HEK293 (cell line): ENCODE data around the gene RHPN2.
"Not testable (repeated sequence)": the region's sequence is repeated elsewhere in the genome, so short reads cannot be mapped to it uniquely, and the experiment has no call there.

Source experiments
- CTCF ChIA-PET: fragments of 350-600 bp; formaldehyde crosslinking; extraction: SDS; loops from one replicate; lab custom pipeline; 2021; ENCODE audit warnings: antibody characterized with exemption; lab: Yijun Ruan, JAX
- POLR2A ChIA-PET: fragments of 300-600 bp; formaldehyde crosslinking; extraction: SDS; loops from one replicate; lab custom pipeline; 2020; ENCODE audit warnings: antibody characterized with exemption, inconsistent platforms; lab: Yijun Ruan, JAX
- H3K27ac ChIP-seq: fragments of 200-500 bp; sonication (Bioruptor generic); 2 replicates; pipeline ENCODE4 v1.5.1; 2014; ENCODE audit warnings: low read depth, low read length, control low read depth, inconsistent platforms; ENCODE audit errors: extremely low read depth
- H3K36me3 ChIP-seq, 2 experiments: fragments of 200-500 bp in 1 of 2; sonication (Bioruptor generic) in 1 of 2; 1 replicate in 1 of 2; 2 replicates in 1 of 2; pipeline ENCODE4 v1.5.1; 2014 to 2017; ENCODE audit warnings: inconsistent platforms in 2 of 2, low read length in 2 of 2; ENCODE audit not compliant: control insufficient read depth in 2 of 2, insufficient read depth in 1 of 2
- H3K4me1 ChIP-seq: fragments of 200-500 bp; sonication (Bioruptor generic); 2 replicates; pipeline ENCODE4 v1.5.1; 2014; ENCODE audit warnings: mild to moderate bottlenecking, low read length, inconsistent platforms; ENCODE audit not compliant: control insufficient read depth, insufficient read depth
- H3K4me3 ChIP-seq: 2 replicates; pipeline ENCODE4 v1.5.1; 2011; ENCODE audit warnings: low read depth, mild to moderate bottlenecking, control low read depth, low read length, moderate library complexity
- H3K9me3 ChIP-seq: fragments of 200-500 bp; sonication (Bioruptor generic); 2 replicates; pipeline ENCODE4 v1.5.1; 2014; ENCODE audit warnings: low read depth, low read length, inconsistent platforms; ENCODE audit not compliant: control insufficient read depth, insufficient read depth
- BCL11A ChIP-seq: fragments of 450-650 bp; formaldehyde crosslinking; IDR thresholded peaks from 2 replicates; pipeline ENCODE4 v1.5.1; 2016; ENCODE audit warnings: low read depth, missing biosample characterization, missing genetic modification characterization
- GLIS1 ChIP-seq: fragments of 450-650 bp; formaldehyde crosslinking; IDR thresholded peaks from 2 replicates; pipeline ENCODE4 v1.5.1; 2016; ENCODE audit warnings: missing biosample characterization, missing genetic modification characterization
- KLF9 ChIP-seq: fragments of 450-650 bp; formaldehyde crosslinking; IDR thresholded peaks from 2 replicates; pipeline ENCODE4 v1.5.1; 2016; ENCODE audit warnings: missing biosample characterization, missing genetic modification characterization, low read depth
- OSR2 ChIP-seq: fragments of 450-650 bp; formaldehyde crosslinking; IDR thresholded peaks from 2 replicates; pipeline ENCODE4 v1.5.1; 2016; ENCODE audit warnings: missing biosample characterization, missing genetic modification characterization
- PRDM1 ChIP-seq: fragments of 450-650 bp; formaldehyde crosslinking; IDR thresholded peaks from 2 replicates; pipeline ENCODE4; 2016; ENCODE audit warnings: missing biosample characterization, missing genetic modification characterization
- PRDM6 ChIP-seq: fragments of 450-650 bp; formaldehyde crosslinking; IDR thresholded peaks from 2 replicates; pipeline ENCODE4 v1.5.1; 2017; ENCODE audit warnings: missing biosample characterization, missing genetic modification characterization
- SCRT1 ChIP-seq: fragments of 450-650 bp; formaldehyde crosslinking; IDR thresholded peaks from 2 replicates; pipeline ENCODE4 v1.5.1; 2016; ENCODE audit warnings: missing biosample characterization, missing genetic modification characterization, borderline replicate concordance
- ZFP69B ChIP-seq: fragments of 450-650 bp; formaldehyde crosslinking; IDR thresholded peaks from 2 replicates; pipeline ENCODE4 v1.5.1; 2016; ENCODE audit warnings: missing biosample characterization, missing genetic modification characterization
- ZIC2 ChIP-seq: fragments of 450-650 bp; formaldehyde crosslinking; IDR thresholded peaks from 2 replicates; pipeline ENCODE4 v1.5.1; 2016; ENCODE audit warnings: missing biosample characterization, missing genetic modification characterization
- ZNF132 ChIP-seq: fragments of 450-650 bp; formaldehyde crosslinking; IDR thresholded peaks from 2 replicates; pipeline ENCODE4 v1.5.1; 2017; ENCODE audit warnings: missing biosample characterization, missing genetic modification characterization, borderline replicate concordance
- ZNF155 ChIP-seq: fragments of 450-650 bp; formaldehyde crosslinking; IDR thresholded peaks from 2 replicates; pipeline ENCODE4 v1.5.1; 2016; ENCODE audit warnings: missing biosample characterization, missing genetic modification characterization
- ZNF169 ChIP-seq: fragments of 450-650 bp; formaldehyde crosslinking; IDR thresholded peaks from 2 replicates; pipeline ENCODE4 v1.5.1; 2016; ENCODE audit warnings: missing biosample characterization, missing genetic modification characterization
- ZNF214 ChIP-seq: fragments of 450-650 bp; formaldehyde crosslinking; IDR thresholded peaks from 2 replicates; pipeline ENCODE4 v1.5.1; 2017; ENCODE audit warnings: missing biosample characterization, mild to moderate bottlenecking, missing genetic modification characterization, borderline replicate concordance
- ZNF335 ChIP-seq: fragments of 450-650 bp; formaldehyde crosslinking; conservative IDR thresholded peaks from 2 replicates; pipeline ENCODE4 v1.5.1; 2016; ENCODE audit warnings: missing biosample characterization, missing genetic modification characterization
- ZNF423 ChIP-seq: fragments of 450-650 bp; formaldehyde crosslinking; IDR thresholded peaks from 2 replicates; pipeline ENCODE4 v1.5.1; 2016; ENCODE audit warnings: missing biosample characterization, missing genetic modification characterization
- ZNF518A ChIP-seq: fragments of 450-650 bp; formaldehyde crosslinking; conservative IDR thresholded peaks from 2 replicates; pipeline ENCODE4 v1.5.1; 2016; ENCODE audit warnings: low read depth, missing biosample characterization, missing genetic modification characterization
- ZNF548 ChIP-seq: fragments of 450-650 bp; formaldehyde crosslinking; IDR thresholded peaks from 2 replicates; pipeline ENCODE4 v1.5.1; 2016; ENCODE audit warnings: missing biosample characterization, missing genetic modification characterization
- ZNF561 ChIP-seq: fragments of 450-650 bp; IDR thresholded peaks from 2 replicates; pipeline ENCODE4 v1.5.1; 2018; ENCODE audit warnings: missing biosample characterization, missing genetic modification characterization, borderline replicate concordance
- ZNF600 ChIP-seq: fragments of 450-650 bp; formaldehyde crosslinking; IDR thresholded peaks from 2 replicates; pipeline ENCODE4 v1.5.1; 2016; ENCODE audit warnings: missing biosample characterization, missing genetic modification characterization
- ZSCAN30 ChIP-seq: fragments of 450-650 bp; IDR thresholded peaks from 2 replicates; pipeline ENCODE4 v1.5.1; 2018; ENCODE audit warnings: missing biosample characterization, mild to moderate bottlenecking, missing genetic modification characterization, moderate library complexity
- TF ChIP-seq, protein P1 (sequence below): fragments of 450-650 bp; formaldehyde crosslinking; IDR thresholded peaks from 2 replicates; pipeline ENCODE4 v1.5.1; 2017; ENCODE audit warnings: missing biosample characterization, missing genetic modification characterization
- TF ChIP-seq, protein P2 (sequence below): fragments of 450-650 bp; formaldehyde crosslinking; IDR thresholded peaks from 2 replicates; pipeline ENCODE4 v1.5.1; 2016; ENCODE audit warnings: missing biosample characterization, missing genetic modification characterization, low read depth

The RHPN2 gene

DNA sequence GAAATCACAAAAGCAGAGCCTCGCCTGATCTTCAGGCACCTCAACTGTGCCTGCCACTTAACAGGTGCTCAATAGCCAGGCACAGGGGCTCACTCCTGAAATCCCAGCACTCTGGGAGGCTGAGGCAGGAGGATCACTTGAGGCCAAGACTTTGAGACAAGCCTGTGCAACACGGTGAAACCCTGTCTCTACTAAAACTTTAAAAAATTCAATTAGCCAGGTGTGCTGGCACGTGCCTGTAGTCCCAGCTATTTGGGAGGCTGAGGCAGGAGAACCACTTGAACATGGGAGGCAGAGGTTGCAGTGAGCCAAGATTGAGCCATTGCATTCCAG is 22.9 kb downstream of the RHPN2 start:
- POLR2A ChIA-PET: interaction anchor here (0.6 to 1.5 kb wide), 6 partner anchors 8 to 135 kb away, joined by 3 to 8 read pairs (median 4); partner anchors contain the start of genes CEP89 and FAAP24
- Histone ChIP-seq H3K27ac (peak overlapping the region; percentile 96), H3K36me3 (peaks cover 10 to 64% of the 10 kb centered on the region in 2 experiments), H3K4me1 (peaks cover 16% of the 10 kb centered on the region)
- not testable (repeated sequence) for H3K4me3 ChIP-seq, H3K9me3 ChIP-seq
- TF ChIP-seq SCRT1 (peak; percentile 48; the same call in 1 of the 2 replicates), ZNF335 (peak; percentile 30; the same call in 1 of the 2 replicates)
- CTCF ChIA-PET: interaction anchor here (0.6 to 1.3 kb wide), 3 partner anchors 10 to 22 kb away, joined by 3 to 5 read pairs (median 4); no protein-coding TSS in a partner anchor

DNA sequence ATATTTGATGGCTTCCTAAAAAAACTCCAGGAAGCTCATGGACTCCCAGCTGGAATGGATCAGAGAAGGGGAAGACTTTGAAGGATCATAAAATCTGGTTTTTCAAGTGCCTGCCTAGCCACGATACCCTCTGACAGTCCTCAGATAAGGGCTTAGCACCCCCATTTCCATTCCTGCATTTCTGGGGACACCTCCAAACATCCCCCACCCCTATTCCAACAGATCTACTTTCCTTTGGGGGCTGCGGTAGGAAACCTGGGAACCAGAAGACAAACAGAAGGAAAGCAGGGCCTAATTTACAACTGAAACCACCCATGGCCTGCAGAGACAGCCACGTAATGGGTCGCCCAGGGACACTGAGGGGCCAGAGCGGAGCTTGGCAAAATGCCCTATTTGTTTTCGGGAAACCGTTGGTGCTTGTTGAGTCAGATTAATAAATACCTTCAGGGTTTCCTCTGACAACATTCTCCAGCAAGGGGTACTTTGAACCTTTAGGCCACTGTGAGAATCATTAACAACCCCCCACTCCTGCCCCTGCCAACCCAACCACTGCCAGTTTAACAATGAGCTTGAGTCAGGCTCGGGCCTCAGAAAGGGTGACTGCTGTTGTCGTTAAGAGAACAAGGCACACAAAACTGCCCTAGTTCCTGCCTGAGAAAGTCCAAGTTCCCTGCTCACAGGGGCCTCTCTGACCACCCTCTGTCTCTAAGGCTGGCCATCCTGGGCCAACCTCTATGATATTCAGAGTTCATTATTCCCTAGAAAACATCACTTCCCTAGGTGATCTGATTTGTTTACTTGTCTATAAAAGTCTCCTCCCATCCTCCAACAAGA is 23.5 kb downstream of the RHPN2 start:
- ChIA-PET CTCF (interaction anchor here (0.6 to 1.3 kb wide), 7 partner anchors 11 to 92 kb away, joined by 3 to 6 read pairs (median 3); no protein-coding TSS in a partner anchor), POLR2A (interaction anchor here (0.6 to 1.8 kb wide), 8 partner anchors 8 to 136 kb away, joined by 3 to 8 read pairs (median 4); partner anchors contain the start of genes CEP89, FAAP24 and GPATCH1)
- TF ChIP-seq ZNF155: no peak
- TF ChIP-seq GLIS1 (tag by site-specific recombination): peak; percentile 89
- TF ChIP-seq PRDM6 (tag by site-specific recombination): peak; percentile 63; the same call in 1 of the 2 replicates
- TF ChIP-seq ZNF600 (tag by site-specific recombination): peak; percentile 66; the same call in 1 of the 2 replicates
- no peak for TF ChIP-seq ZNF548
- 0 out of 2 replicates have a peak, but pooled peaks have one; percentile 31 for TF ChIP-seq BCL11A (tag by site-specific recombination)
- peak; percentile 57 for TF ChIP-seq ZNF423 (tag by site-specific recombination)
- TF ChIP-seq ZIC2 (tag by site-specific recombination): peak; percentile 85
- no peak for TF ChIP-seq ZNF169 (tag by site-specific recombination)
- TF ChIP-seq, protein P1, sequence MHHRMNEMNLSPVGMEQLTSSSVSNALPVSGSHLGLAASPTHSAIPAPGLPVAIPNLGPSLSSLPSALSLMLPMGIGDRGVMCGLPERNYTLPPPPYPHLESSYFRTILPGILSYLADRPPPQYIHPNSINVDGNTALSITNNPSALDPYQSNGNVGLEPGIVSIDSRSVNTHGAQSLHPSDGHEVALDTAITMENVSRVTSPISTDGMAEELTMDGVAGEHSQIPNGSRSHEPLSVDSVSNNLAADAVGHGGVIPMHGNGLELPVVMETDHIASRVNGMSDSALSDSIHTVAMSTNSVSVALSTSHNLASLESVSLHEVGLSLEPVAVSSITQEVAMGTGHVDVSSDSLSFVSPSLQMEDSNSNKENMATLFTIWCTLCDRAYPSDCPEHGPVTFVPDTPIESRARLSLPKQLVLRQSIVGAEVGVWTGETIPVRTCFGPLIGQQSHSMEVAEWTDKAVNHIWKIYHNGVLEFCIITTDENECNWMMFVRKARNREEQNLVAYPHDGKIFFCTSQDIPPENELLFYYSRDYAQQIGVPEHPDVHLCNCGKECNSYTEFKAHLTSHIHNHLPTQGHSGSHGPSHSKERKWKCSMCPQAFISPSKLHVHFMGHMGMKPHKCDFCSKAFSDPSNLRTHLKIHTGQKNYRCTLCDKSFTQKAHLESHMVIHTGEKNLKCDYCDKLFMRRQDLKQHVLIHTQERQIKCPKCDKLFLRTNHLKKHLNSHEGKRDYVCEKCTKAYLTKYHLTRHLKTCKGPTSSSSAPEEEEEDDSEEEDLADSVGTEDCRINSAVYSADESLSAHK (tag by site-specific recombination): peak; percentile 82
- TF ChIP-seq ZNF132 (tag by site-specific recombination): no peak
- peak; percentile 74; the same call in 1 of the 2 replicates for TF ChIP-seq ZSCAN30 (tag by site-specific recombination)
- no peak for TF ChIP-seq SCRT1
- TF ChIP-seq ZNF214 (tag by site-specific recombination): no peak; the same call in 1 of the 2 replicates
- TF ChIP-seq ZFP69B (tag by site-specific recombination): peak; percentile 64
- TF ChIP-seq KLF9: no peak
- peak; percentile 74 for TF ChIP-seq OSR2 (tag by site-specific recombination)
- peak; percentile 39; the same call in 1 of the 2 replicates for TF ChIP-seq ZNF518A (tag by site-specific recombination)
- 0 out of 2 replicates have a peak, but pooled peaks have one; percentile 11 for TF ChIP-seq ZNF561 (tag by site-specific recombination)
- TF ChIP-seq, protein P2, sequence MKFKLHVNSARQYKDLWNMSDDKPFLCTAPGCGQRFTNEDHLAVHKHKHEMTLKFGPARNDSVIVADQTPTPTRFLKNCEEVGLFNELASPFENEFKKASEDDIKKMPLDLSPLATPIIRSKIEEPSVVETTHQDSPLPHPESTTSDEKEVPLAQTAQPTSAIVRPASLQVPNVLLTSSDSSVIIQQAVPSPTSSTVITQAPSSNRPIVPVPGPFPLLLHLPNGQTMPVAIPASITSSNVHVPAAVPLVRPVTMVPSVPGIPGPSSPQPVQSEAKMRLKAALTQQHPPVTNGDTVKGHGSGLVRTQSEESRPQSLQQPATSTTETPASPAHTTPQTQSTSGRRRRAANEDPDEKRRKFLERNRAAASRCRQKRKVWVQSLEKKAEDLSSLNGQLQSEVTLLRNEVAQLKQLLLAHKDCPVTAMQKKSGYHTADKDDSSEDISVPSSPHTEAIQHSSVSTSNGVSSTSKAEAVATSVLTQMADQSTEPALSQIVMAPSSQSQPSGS: no peak
- no peak for TF ChIP-seq PRDM1 (tag by site-specific recombination)

More for the DNA sequence above, 23.5 kb downstream of the RHPN2 start:
- Histone ChIP-seq H3K4me3 (no peak overlapping the region), H3K9me3 (no peaks in the 10 kb centered on the region), H3K36me3 (peaks cover 10 to 61% of the 10 kb centered on the region in 2 experiments), H3K4me1 (peaks cover 16% of the 10 kb centered on the region), H3K27ac (peak overlapping the region; percentile 96)
